Spleen (tissue), 7 donors: ENCODE data around the gene INSYN1.
"Not testable (repeated sequence)": the region's sequence is repeated elsewhere in the genome, so short reads cannot be mapped to it uniquely, and the experiment has no call there.

Source experiments
- CTCF ChIP-seq, 11 experiments: fragments of 200-600 bp in 7 of 11; fragments of 450-650 bp in 4 of 11; sonication (generic) in 4 of 11; IDR thresholded peaks in 8 of 11; conservative IDR thresholded peaks in 3 of 11; 1 replicate in 7 of 11; 2 replicates in 4 of 11; pipeline versions ENCODE4 v1.4.0 to v1.8.0; 2016 to 2021; ENCODE audit warnings: antibody characterized with exemption in 11 of 11, inconsistent platforms in 4 of 11, mild to moderate bottlenecking in 1 of 11
- POLR2A ChIP-seq, 3 donors: fragments of 450-650 bp; IDR thresholded peaks; one replicate each; pipeline ENCODE4 v1.5.1; 2017; ENCODE audit warnings: antibody characterized with exemption in 3 of 3, mild to moderate bottlenecking in 1 of 3
- donor health status: DM: no; HTN: no; CAD: no; lungs with moderate emphysema.
- donor health status: DM: no; HTN: no; CAD: no.
- donor health status: DM: no; HTN: no; CAD: no.

DNA sequence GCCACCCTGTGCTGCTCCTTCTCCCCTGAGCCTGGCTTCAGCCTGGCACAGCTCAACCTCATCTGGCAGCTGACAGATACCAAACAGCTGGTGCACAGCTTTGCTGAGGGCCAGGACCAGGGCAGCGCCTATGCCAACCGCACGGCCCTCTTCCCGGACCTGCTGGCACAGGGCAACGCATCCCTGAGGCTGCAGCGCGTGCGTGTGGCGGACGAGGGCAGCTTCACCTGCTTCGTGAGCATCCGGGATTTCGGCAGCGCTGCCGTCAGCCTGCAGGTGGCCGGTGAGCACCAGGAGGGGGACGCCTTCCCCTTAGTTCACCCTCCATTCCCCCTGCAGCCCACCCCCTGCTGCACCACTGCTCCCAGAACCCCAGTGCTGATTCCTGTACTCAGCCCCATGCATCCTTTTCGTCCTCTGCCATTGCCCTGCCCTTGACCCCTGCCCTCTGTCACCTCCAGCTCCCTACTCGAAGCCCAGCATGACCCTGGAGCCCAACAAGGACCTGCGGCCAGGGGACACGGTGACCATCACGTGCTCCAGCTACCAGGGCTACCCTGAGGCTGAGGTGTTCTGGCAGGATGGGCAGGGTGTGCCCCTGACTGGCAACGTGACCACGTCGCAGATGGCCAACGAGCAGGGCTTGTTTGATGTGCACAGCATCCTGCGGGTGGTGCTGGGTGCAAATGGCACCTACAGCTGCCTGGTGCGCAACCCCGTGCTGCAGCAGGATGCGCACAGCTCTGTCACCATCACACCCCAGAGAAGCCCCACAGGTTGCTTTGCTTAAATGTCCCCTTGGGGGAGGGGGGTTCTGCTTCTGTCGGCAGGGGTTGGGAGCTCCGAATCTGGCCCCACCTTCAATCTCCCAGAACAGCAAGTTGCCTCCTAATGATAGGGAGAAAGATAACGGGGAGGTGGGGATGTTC, 50.6 kb downstream of the INSYN1 start:
- not testable (repeated sequence) for TF ChIP-seq CTCF (IDR thresholded peaks at IDR 0.05 in 8 of 11, conservative IDR thresholded peaks at IDR 0.05 in 3 of 11); POLR2A (IDR thresholded peaks at IDR 0.05)
